GM23248 (cell line): ENCODE results near the gene MICAL2. TPM values are rescaled to one million over a fixed set of nuclear protein-coding genes. Genes with fewer than 3 reads are reported as not detected.
A peak's percentile ranks its signal among the peaks of the same experiment; 100 is the strongest.

Experiments
- DNase-seq: peaks from one replicate; pipeline ENCODE4 v3.0.0-alpha.2; 2015
- H2AFZ ChIP-seq: fragments of 200-600 bp; sonication (generic); 2 replicates; pipeline ENCODE4 v1.6.1; 2016; ENCODE audit warnings: antibody characterized with exemption
- H3F3A ChIP-seq: fragments of 200-600 bp; sonication (generic); 2 replicates; pipeline ENCODE4 v1.6.1; 2016; ENCODE audit warnings: mild to moderate bottlenecking, antibody characterized with exemption, mixed run types; ENCODE audit not compliant: insufficient read depth
- H3K27ac ChIP-seq: fragments of 200-600 bp; sonication (generic); 2 replicates; pipeline ENCODE4 v1.5.1; 2016; ENCODE audit warnings: mild to moderate bottlenecking
- H3K27me3 ChIP-seq: fragments of 200-600 bp; sonication (generic); replicated peaks from 2 replicates; pipeline ENCODE4 v1.6.1; 2016; ENCODE audit warnings: mild to moderate bottlenecking; ENCODE audit not compliant: insufficient read depth
- H3K36me3 ChIP-seq: fragments of 200-600 bp; sonication (generic); 2 replicates; pipeline ENCODE4 v1.6.1; 2016; ENCODE audit warnings: low read depth, mild to moderate bottlenecking
- H3K4me1 ChIP-seq: fragments of 200-600 bp; sonication (generic); 2 replicates; pipeline ENCODE4 v1.6.1; 2016; ENCODE audit warnings: mild to moderate bottlenecking; ENCODE audit not compliant: insufficient read depth
- H3K4me2 ChIP-seq: fragments of 200-600 bp; sonication (generic); one replicate; pipeline ENCODE4 v1.6.1; 2016; ENCODE audit warnings: mild to moderate bottlenecking; ENCODE audit not compliant: unreplicated experiment
- H3K4me3 ChIP-seq: fragments of 200-600 bp; sonication (generic); 2 replicates; pipeline ENCODE4 v1.5.1; 2016; ENCODE audit warnings: mild to moderate bottlenecking
- H3K79me2 ChIP-seq: fragments of 200-600 bp; sonication (generic); 2 replicates; pipeline ENCODE4 v1.6.1; 2016; ENCODE audit warnings: mild to moderate bottlenecking; ENCODE audit not compliant: insufficient read depth
- H3K9ac ChIP-seq: fragments of 200-600 bp; sonication (generic); 2 replicates; pipeline ENCODE4 v1.6.1; 2016; ENCODE audit warnings: mild to moderate bottlenecking
- H3K9me2 ChIP-seq: fragments of 200-600 bp; sonication (generic); 2 replicates; pipeline ENCODE4 v1.6.1; 2016; ENCODE audit warnings: mixed run types, mild to moderate bottlenecking, moderate library complexity; ENCODE audit not compliant: insufficient read depth
- H3K9me3 ChIP-seq: fragments of 200-600 bp; sonication (generic); one replicate; pipeline ENCODE4 v1.6.1; 2017; ENCODE audit warnings: low read depth
- H4K20me1 ChIP-seq: fragments of 200-600 bp; sonication (generic); 2 replicates; pipeline ENCODE4 v1.6.0; 2016; ENCODE audit not compliant: insufficient read depth
- EZH2 ChIP-seq: fragments of 200-600 bp; sonication (generic); IDR thresholded peaks from 2 replicates; pipeline ENCODE4 v1.6.1; 2018; ENCODE audit warnings: antibody characterized with exemption, mild to moderate bottlenecking; ENCODE audit not compliant: insufficient read depth, poor library complexity, severe bottlenecking
- EZH2phosphoT487 ChIP-seq: fragments of 200-600 bp; sonication (generic); IDR thresholded peaks from 2 replicates; pipeline ENCODE4 v1.6.1; 2018; ENCODE audit warnings: antibody characterized with exemption, moderate library complexity, mild to moderate bottlenecking, low read depth; ENCODE audit not compliant: insufficient read depth
- WGBS, 2 experiments: methylation state at CpG; one replicate each; pipeline ENCODE4 v1.1.6; 2015 to 2017; ENCODE audit warnings: low lambda C conversion rate in 2 of 2, low coverage in 1 of 2; ENCODE audit errors: missing lambda C conversion rate in 2 of 2; 5-methylcytosine and 5-hydroxymethylcytosine counted together
- in situ Hi-C: fragments of 300-500 bp; cut with MboI; formaldehyde crosslinking; loops from 2 replicates; pipeline ENCODE4 v1.15.0; 2020
- polyA plus RNA-seq: library from polyadenylated mRNA; unstranded; fragments of >200 nt; fragmentation: Nextera tagmentation; extraction: Ambion mirVana; gene quantifications from 2 replicates; pipeline ENCODE4 v1.2.1, GENCODE V29; 2016
- total RNA-seq: library from RNA; depleted of rRNA; stranded (reverse); fragments of >200 nt; shearing (Covaris generic); gene quantifications from 2 replicates; pipeline ENCODE4 v1.2.3, GENCODE V29; 2014

Gene MICAL2
- total and polyA plus RNA-seq, 2 experiments from 2014 or later: 83.3 to 158 TPM

- H3K36me3 ChIP-seq: peaks cover 9% of the 10 kb centered on the region; the same call in 1 of the 2 replicates
- TF ChIP-seq EZH2 (no peak), EZH2phosphoT487 (no peak)
- H3K4me1 ChIP-seq: peaks cover 55% of the 10 kb centered on the region
- peaks cover 69% of the 10 kb centered on the region for H3F3A ChIP-seq
- H4K20me1 ChIP-seq: no peaks in the 10 kb centered on the region
- no peaks in the 10 kb centered on the region for H3K27me3 ChIP-seq
- WGBS, 2 experiments: 47 to 50% methylated on average over 18 of the region's 18 CpGs
- DNase-seq: peak; percentile 94
- no peak overlapping the region for H3K4me3 ChIP-seq
- no peaks in the 10 kb centered on the region for H3K9me3 ChIP-seq
- peak overlapping the region; percentile 93 for H3K27ac ChIP-seq
- peak overlapping the region; percentile 49 for H3K4me2 ChIP-seq
- peak overlapping the region; percentile 72 for H3K9ac ChIP-seq
- H3K9me2 ChIP-seq: no peaks in the 10 kb centered on the region
- no peak overlapping the region for H2AFZ ChIP-seq
- peaks cover 63% of the 10 kb centered on the region for H3K79me2 ChIP-seq
- in situ Hi-C loops: no loop called here
Observed at GRCh38 chr11:12200991-12201985, 90.9 kb downstream of the MICAL2 start.

DNA sequence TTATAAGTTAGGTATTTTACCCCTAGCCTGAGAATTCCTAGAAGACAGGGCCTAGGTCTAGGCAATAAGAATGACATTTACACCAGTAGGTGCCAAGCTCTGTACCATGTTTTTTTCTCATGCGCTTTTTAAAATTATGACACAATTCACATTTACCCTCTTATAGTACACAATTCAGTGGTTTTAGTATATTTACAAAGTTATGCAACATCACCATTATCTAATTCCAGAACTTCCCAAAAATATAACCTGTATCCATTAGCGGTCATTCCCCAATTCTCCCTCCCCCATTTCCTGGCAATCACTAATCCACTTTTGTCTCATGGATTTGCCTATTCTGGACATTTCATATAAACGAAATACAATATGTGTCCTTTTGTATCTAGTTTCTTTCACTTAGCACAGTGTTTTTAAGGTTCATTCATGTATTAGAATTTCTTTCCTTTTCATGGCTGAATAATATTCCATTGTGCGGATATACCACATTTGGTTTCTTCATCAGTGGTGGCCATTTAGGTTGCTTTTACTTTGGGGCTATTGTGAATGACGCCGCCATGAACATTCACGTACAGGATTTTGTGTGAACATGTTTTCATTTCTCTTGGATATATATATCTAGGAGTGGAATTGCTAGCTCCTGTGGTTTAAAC is 92.4 kb downstream of the MICAL2 start:
- Histone ChIP-seq H3K9me3 (no peaks in the 10 kb centered on the region), H3K4me3 (no peak overlapping the region), H3K36me3 (peaks cover 10% of the 10 kb centered on the region; the same call in 1 of the 2 replicates), H3K79me2 (peaks cover 60% of the 10 kb centered on the region), H3K4me1 (peaks cover 60% of the 10 kb centered on the region), H4K20me1 (no peaks in the 10 kb centered on the region), H3K27ac (peak overlapping the region; percentile 93), H3K9me2 (no peaks in the 10 kb centered on the region), H3K4me2 (no peak overlapping the region), H3K27me3 (no peaks in the 10 kb centered on the region), H3F3A (peaks cover 82% of the 10 kb centered on the region), H3K9ac (no peak overlapping the region), H2AFZ (no peak overlapping the region)
- DNase-seq: no peak
- 91% methylated on average over 7 of the region's 7 CpGs for WGBS, 2 experiments
- TF ChIP-seq EZH2phosphoT487 (no peak), EZH2 (no peak)
- in situ Hi-C loops: no loop called here

- Histone ChIP-seq H3K9ac (no peak overlapping the region), H3K4me2 (no peak overlapping the region), H3K27ac (0 out of 2 replicates have a peak overlapping the region, but pooled peaks have one; percentile 70), H3K79me2 (peaks cover 67% of the 10 kb centered on the region), H3K36me3 (peaks cover 28% of the 10 kb centered on the region), H4K20me1 (no peaks in the 10 kb centered on the region), H3K4me3 (no peak overlapping the region), H3K9me2 (no peaks in the 10 kb centered on the region), H3K9me3 (no peaks in the 10 kb centered on the region), H3K27me3 (no peaks in the 10 kb centered on the region), H3K4me1 (peaks cover 65% of the 10 kb centered on the region), H3F3A (peaks cover 88% of the 10 kb centered on the region), H2AFZ (no peak overlapping the region)
- DNase-seq: no peak
- no peak for TF ChIP-seq EZH2
- no peak for TF ChIP-seq EZH2phosphoT487
- WGBS, 2 experiments: 96 to 100% methylated on average over 1 of the region's 1 CpG
- in situ Hi-C loops: no loop called here
Observed at GRCh38 chr11:12204506-12204905, 94.1 kb downstream of the MICAL2 start.

DNA sequence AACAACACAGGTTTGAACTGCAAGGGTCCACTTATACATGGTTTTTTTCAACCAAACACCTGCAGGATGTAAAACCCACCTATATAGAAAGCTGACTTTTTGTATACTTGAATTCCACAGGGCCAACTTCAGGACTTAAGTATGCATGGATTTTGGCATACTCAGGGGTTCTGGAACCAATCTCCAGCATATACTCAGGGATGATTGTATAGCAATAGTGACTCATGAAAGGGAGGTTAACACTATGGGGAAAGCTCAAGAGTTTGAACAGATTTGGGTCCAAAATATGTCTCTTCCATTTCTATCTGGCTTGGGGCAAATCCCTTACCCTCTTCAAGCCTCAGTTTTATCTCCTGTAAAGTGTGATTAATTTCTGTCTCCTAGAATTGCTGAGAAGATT is 94.9 kb downstream of the MICAL2 start:
- Histone ChIP-seq H3K4me3 (no peak overlapping the region), H2AFZ (no peak overlapping the region), H3K79me2 (peaks cover 69% of the 10 kb centered on the region), H3K9me3 (no peaks in the 10 kb centered on the region), H3K4me2 (no peak overlapping the region), H3K27ac (peak overlapping the region; percentile 70), H4K20me1 (no peaks in the 10 kb centered on the region), H3K9ac (no peak overlapping the region), H3K36me3 (peaks cover 35% of the 10 kb centered on the region), H3K4me1 (peaks cover 57% of the 10 kb centered on the region), H3F3A (peaks cover 81% of the 10 kb centered on the region), H3K27me3 (no peaks in the 10 kb centered on the region), H3K9me2 (no peaks in the 10 kb centered on the region)
- DNase-seq: peak; percentile 84
- in situ Hi-C loops: no loop called here
- TF ChIP-seq EZH2 (no peak), EZH2phosphoT487 (no peak)
